Keratinocyte (primary cell): ENCODE results near the gene ENKUR. TPM values are rescaled to one million over a fixed set of nuclear protein-coding genes. Genes with fewer than 3 reads are reported as not detected.

Experiments
- DNase-seq: peaks from one replicate; pipeline ENCODE4 v3.0.0-alpha.2; 2011; ENCODE audit warnings: low read depth, missing footprints, low spot score
- FAIRE-seq: peaks from 2 replicates; lab custom pipeline; 2011; peaks lifted over from hg19 to GRCh38; lab: Jason Lieb, UNC
- H2AFZ ChIP-seq: 2 replicates; pipeline ENCODE4 v1.6.0; 2012; ENCODE audit warnings: low read length, control low read depth, inconsistent platforms; ENCODE audit not compliant: control insufficient read depth
- H3K27ac ChIP-seq: 2 replicates; pipeline ENCODE4 v1.5.1; 2011; ENCODE audit warnings: low read length; ENCODE audit not compliant: control insufficient read depth, insufficient read depth
- H3K27me3 ChIP-seq: 3 replicates; pipeline ENCODE4 v1.6.0; 2011; ENCODE audit warnings: low read length; ENCODE audit not compliant: control insufficient read depth, insufficient read depth; ENCODE audit errors: extremely low read depth
- H3K36me3 ChIP-seq, 2 experiments: 2 replicates in 1 of 2; 3 replicates in 1 of 2; pipeline ENCODE4 v1.5.1; 2011; ENCODE audit warnings: low read length in 2 of 2, mild to moderate bottlenecking in 1 of 2; ENCODE audit not compliant: control insufficient read depth in 2 of 2, insufficient read depth in 2 of 2; ENCODE audit errors: extremely low read depth in 1 of 2
- H3K4me1 ChIP-seq: 3 replicates; pipeline ENCODE4 v1.5.1; 2011; ENCODE audit warnings: low read length; ENCODE audit not compliant: control insufficient read depth, insufficient read depth; ENCODE audit errors: extremely low read depth
- H3K4me2 ChIP-seq: 3 replicates; pipeline ENCODE4 v1.6.0; 2011; ENCODE audit warnings: low read depth, low read length; ENCODE audit not compliant: control insufficient read depth, insufficient read depth; ENCODE audit errors: extremely low read depth
- H3K4me3 ChIP-seq, 3 experiments: fragments of 200-600 bp in 1 of 3; sonication (generic) in 1 of 3; 2 replicates in 2 of 3; 3 replicates in 1 of 3; pipeline ENCODE4 v1.5.1; 2011 to 2016; ENCODE audit warnings: low read length in 3 of 3, mild to moderate bottlenecking in 3 of 3, control low read depth in 2 of 3, inconsistent platforms in 1 of 3, low read depth in 1 of 3, mixed read lengths in 1 of 3, mixed run types in 1 of 3, moderate library complexity in 1 of 3; ENCODE audit not compliant: control insufficient read depth in 2 of 3, insufficient read depth in 2 of 3; ENCODE audit errors: extremely low read depth in 1 of 3
- H3K79me2 ChIP-seq: 2 replicates; pipeline ENCODE4 v1.6.0; 2012; ENCODE audit warnings: low read length; ENCODE audit not compliant: control insufficient read depth, insufficient read depth
- H3K9ac ChIP-seq: 3 replicates; pipeline ENCODE4 v1.6.0; 2011; ENCODE audit warnings: low read length; ENCODE audit not compliant: control insufficient read depth, insufficient read depth; ENCODE audit errors: extremely low read depth
- H3K9me1 ChIP-seq: 3 replicates; pipeline ENCODE4 v1.6.0; 2011; ENCODE audit warnings: low read length; ENCODE audit not compliant: control insufficient read depth, insufficient read depth; ENCODE audit errors: extremely low read depth
- H3K9me3 ChIP-seq: 2 replicates; pipeline ENCODE4 v1.5.1; 2012; ENCODE audit warnings: low read depth, low read length; ENCODE audit not compliant: control insufficient read depth
- H4K20me1 ChIP-seq: 3 replicates; pipeline ENCODE4 v1.6.0; 2011; ENCODE audit warnings: low read length; ENCODE audit not compliant: control insufficient read depth, insufficient read depth; ENCODE audit errors: extremely low read depth
- CTCF ChIP-seq, 3 experiments: IDR thresholded peaks in 1 of 3; conservative IDR thresholded peaks in 1 of 3; optimal IDR thresholded peaks in 1 of 3; 2 replicates in 2 of 3; 3 replicates in 1 of 3; pipeline versions ENCODE3 to v1.5.1; 2011; ENCODE audit warnings: low read length in 3 of 3, mild to moderate bottlenecking in 3 of 3, moderate library complexity in 2 of 3, control low read depth in 1 of 3, inconsistent platforms in 1 of 3; ENCODE audit not compliant: insufficient read depth in 2 of 3; ENCODE audit errors: extremely low read depth in 1 of 3
- EZH2 ChIP-seq: IDR thresholded peaks from one replicate; pipeline ENCODE4 v1.6.1; 2012; ENCODE audit warnings: inconsistent platforms, mild to moderate bottlenecking, low read length, moderate library complexity
- dilution Hi-C: fragments of 300-500 bp; cut with MboI; formaldehyde crosslinking; loops from one replicate; pipeline ENCODE4 v1.7.0; 2020; ENCODE audit warnings: low sequenced_read_pairs; ENCODE audit not compliant: extremely low pct_ligation_motif_present
- polyA plus RNA-seq, 5 experiments: library from polyadenylated mRNA; depleted of rRNA in 3 of 5; stranded (reverse) in 3 of 5; stranded (forward) in 1 of 5; unstranded in 1 of 5; fragments of >200 nt; gene quantifications; 1 replicate in 1 of 5; 2 replicates in 3 of 5; 3 replicates in 1 of 5; pipeline versions ENCODE4 v1.2.1 to v1.2.3, GENCODE V29; 2011 to 2012; ENCODE audit warnings: missing spikeins in 2 of 5, low read depth in 1 of 5, low replicate concordance in 1 of 5

Gene ENKUR
- polyA plus RNA-seq, 1 donor (not counting 4 experiments of a cell fraction or from before 2014, with no cell fraction given), result 0.03 TPM

- H2AFZ ChIP-seq, result no peak overlapping the region
Measured at GRCh38 chr10:24947304-24948097, 68.5 kb downstream of the ENKUR start.

GRCh38 chr10:24944512-24945255, 71.3 kb downstream of the ENKUR start:
- H3K4me1 ChIP-seq, result peaks cover 22% of the 10 kb centered on the region
- H3K79me2 ChIP-seq, result no peaks in the 10 kb centered on the region
- peak overlapping the region; percentile 46 for H3K4me2 ChIP-seq
- H3K9ac ChIP-seq, result no peak overlapping the region
- no peaks in the 10 kb centered on the region for H4K20me1 ChIP-seq
- TF ChIP-seq EZH2, result no peak
- TF ChIP-seq CTCF (optimal IDR thresholded peaks at IDR 0.05 in 1 of 3, IDR thresholded peaks at IDR 0.05 in 1 of 3, conservative IDR thresholded peaks at IDR 0.05 in 1 of 3; ENCODE audit: extremely low read depth in 1 of 3, insufficient read depth in 2 of 3, low read length in 3 of 3), result peak in 2 of 3 experiments; percentile 47 to 49
- dilution Hi-C loops, result no loop called here
- no peaks in the 10 kb centered on the region for H3K36me3 ChIP-seq
- no peak overlapping the region for H3K4me3 ChIP-seq
- H3K9me3 ChIP-seq, result no peaks in the 10 kb centered on the region
- H3K9me1 ChIP-seq, result no peaks in the 10 kb centered on the region
- no peak overlapping the region for H2AFZ ChIP-seq
- DNase-seq (no peak), FAIRE-seq (peak; percentile 79)
- no peaks in the 10 kb centered on the region for H3K27me3 ChIP-seq
- H3K27ac ChIP-seq, result peak overlapping the region; percentile 23

More at GRCh38 chr10:24947304-24948097, 68.5 kb downstream of the ENKUR start:
- peak overlapping the region; percentile 1 for H3K9ac ChIP-seq
- no peaks in the 10 kb centered on the region for H3K79me2 ChIP-seq
- dilution Hi-C loops, result no loop called here
- no peaks in the 10 kb centered on the region for H3K27me3 ChIP-seq
- DNase-seq (no peak), FAIRE-seq (no peak)
- no peaks in the 10 kb centered on the region for H3K9me1 ChIP-seq
- H4K20me1 ChIP-seq, result no peaks in the 10 kb centered on the region
- H3K4me3 ChIP-seq, result no peak overlapping the region
- no peaks in the 10 kb centered on the region for H3K9me3 ChIP-seq
- H3K27ac ChIP-seq, result peak overlapping the region; percentile 22
- TF ChIP-seq CTCF (optimal IDR thresholded peaks at IDR 0.05 in 1 of 3, IDR thresholded peaks at IDR 0.05 in 1 of 3, conservative IDR thresholded peaks at IDR 0.05 in 1 of 3; ENCODE audit: extremely low read depth in 1 of 3, insufficient read depth in 2 of 3, low read length in 3 of 3) (no peak), EZH2 (no peak)
- no peaks in the 10 kb centered on the region for H3K36me3 ChIP-seq
- peaks cover 22% of the 10 kb centered on the region for H3K4me1 ChIP-seq
- H3K4me2 ChIP-seq, result no peak overlapping the region
